NCI-H1694 treated with DMSO at 0.1 percent for 48 hours (cell line): Measurements from ENCODE around the gene ARPC5.

Experiments used
- DNase-seq: peaks from one replicate; lab custom pipeline; 2025; lab: John Stamatoyannopoulos, UW

The ARPC5 gene

DNA sequence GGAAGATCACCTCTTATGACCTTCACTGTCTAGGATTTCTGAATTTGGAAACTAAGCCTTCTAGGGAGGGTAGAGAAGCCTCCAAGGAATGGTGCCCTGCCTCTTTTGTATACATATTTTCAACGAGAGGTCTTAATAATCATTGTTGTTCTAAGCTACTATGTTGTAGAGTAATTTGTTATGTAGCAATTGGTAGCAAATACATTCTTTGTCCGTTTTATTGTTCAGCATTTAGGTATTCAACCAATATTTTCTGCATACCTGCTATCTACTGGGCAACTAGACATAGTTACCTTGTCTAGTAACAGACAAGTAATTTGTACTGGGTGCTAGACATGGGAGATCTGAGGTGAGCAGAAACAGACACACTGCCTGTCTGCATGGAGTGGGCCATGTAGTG, 24.6 kb downstream of the ARPC5 start:
- DNase-seq, result no peak

DNA sequence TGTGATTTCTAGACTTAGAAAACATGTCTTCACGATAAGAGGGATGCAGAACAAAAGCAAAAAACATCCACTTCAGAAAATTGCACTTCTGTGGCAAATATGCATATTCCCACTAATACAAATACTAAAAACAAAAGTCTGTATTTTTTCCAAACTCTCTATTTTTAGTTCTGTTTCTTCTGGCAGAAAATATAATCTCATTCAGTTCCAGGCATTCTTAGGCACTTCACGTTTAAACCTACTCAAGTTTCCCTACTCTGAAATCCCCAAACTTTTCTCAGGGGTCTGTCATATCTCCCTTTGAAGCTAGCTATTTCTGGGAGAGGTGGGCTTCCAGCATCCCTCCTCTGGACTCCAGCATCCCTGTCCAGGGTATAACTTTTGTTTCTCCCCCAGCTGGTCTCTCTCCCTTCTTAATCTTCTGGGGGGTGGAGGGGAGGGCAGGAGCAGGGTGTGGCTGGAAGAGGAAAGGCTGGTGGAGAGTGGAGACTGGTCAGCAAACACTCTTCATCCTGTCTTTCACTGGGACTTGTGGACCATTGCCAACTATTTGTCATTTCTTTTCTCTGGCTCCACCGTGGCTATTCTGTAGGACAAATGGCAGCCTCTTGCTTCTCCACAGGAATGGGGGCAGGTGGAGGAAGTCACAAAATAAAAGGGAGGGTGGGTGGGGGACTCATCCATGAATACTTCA, 25.7 kb downstream of the ARPC5 start:
- DNase-seq, result no peak

DNA sequence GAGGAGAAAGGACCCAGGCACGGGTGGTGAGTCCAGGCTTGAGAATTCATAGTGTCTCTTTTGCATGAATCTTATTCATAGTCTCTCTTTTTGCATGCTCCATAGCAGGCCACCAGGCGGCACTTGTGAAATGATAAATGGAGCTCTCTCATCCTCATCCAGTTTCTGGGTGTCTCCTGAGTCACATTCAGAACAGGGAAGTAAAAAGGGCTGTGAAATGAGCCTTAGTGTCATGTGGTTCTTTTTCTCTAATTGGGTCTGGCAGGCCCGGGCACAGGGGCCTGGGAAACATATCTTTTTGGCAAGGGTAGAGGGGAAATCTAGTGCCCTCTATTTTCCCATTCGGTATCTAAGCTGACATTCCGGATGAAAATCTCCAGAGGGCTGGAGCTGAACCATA, 26.3 kb downstream of the ARPC5 start:
- peak; percentile 36 for DNase-seq

DNA sequence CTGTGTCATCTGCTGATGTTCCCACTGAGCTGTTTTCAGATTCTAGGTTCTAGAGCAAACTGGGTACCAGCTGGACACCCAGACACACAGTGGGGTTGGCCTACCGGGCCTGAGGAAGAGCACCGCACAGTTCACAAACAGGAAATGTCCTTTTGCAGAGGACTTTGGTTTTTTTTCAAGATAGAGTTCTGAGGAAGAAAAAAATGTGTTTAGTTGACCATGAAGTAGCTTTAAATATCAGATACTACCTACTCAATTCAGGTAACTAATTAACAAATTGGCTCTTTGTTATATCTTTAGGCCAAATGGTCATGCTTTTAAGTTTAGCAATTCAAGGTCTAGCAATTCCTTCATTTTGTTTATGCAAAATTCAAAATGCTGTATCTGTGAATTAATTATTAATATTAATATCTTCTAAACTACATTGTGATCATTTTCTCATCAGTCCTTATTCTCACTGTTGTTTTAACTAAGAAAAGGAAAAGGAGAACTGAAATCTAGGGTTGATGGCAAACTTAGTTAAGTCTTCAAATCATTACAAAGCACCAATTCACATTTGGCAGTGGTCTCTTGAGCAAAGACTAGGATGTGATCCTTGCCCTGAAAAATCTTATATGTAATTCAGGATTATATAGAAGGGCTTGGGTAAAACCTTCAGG, 28.1 kb downstream of the ARPC5 start:
- no peak for DNase-seq

DNA sequence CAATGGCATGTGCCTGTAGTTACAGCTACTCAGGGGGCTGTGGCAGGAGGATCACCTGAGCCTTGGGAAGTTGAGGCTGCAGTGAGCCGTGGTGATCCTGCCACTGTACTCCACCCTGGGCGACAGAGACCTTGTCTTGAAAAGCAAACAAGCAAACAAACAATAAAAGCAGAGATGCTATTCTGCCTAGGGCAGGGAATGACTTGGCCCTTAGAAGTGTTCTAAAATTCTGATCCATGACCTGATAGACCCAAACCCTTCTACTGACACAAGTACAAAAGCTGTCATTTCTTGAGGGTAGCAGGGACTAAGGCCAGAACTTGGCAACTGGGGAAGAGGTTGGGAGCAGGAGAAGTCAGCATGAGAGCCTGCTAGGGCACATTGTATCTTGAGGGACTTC, 29.7 kb downstream of the ARPC5 start:
- DNase-seq, result no peak

DNA sequence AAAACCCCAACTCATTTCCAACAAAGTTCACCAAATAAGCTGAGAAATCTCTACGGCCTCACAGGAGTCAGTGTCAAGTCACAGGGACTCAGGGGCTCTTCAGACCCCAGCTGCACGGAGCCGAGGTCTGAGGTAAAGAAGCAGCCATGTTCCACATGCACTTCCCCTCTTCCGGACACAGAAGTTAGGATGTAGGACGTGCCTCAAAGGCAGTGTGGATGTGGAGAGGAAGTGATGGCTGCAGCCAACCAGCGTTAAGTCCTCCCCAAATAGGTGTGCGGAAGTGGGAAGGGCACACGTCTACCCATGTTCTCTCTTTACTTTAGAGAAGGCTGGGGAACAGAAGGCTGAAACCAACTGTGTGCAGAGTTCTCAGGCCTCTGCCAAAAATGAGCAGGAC, 30.8 kb downstream of the ARPC5 start:
- no peak for DNase-seq

DNA sequence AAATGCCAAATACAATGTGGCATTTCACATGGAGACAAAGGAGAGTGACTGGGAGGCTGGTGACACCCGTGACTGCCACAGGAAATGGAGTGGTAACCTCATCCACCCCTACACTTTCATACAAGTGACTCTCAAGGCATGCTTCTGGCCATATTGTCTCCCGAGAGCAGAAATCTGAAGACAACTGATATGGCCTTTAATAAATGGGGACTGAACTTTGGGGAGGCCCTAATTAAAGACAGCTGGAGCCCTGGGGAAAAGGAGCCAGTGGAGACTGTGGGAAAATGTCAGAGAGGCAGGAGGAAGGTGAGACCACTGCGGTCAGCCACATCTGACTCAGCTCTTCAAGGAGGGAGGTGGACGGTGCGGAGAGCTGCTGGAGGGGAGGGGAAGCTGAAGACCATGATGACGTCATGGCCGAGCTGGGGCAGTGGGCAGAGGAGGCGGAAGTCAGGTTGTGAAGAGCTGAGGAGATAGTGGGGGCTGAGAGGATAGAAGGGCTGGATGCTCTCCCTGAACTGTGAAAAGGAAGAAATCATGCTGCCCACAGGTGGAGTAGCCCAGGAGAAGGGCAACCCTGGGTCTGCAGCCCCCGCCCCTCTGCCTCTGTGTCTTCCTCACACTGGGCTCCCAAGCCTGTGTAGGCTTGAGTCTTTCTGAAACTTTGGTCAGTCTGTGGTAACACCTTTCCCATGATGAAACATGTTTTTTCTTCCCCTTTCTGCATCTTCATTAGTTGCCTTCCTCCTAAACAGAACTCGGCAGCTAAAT, 31.4 kb downstream of the ARPC5 start:
- no peak for DNase-seq

DNA sequence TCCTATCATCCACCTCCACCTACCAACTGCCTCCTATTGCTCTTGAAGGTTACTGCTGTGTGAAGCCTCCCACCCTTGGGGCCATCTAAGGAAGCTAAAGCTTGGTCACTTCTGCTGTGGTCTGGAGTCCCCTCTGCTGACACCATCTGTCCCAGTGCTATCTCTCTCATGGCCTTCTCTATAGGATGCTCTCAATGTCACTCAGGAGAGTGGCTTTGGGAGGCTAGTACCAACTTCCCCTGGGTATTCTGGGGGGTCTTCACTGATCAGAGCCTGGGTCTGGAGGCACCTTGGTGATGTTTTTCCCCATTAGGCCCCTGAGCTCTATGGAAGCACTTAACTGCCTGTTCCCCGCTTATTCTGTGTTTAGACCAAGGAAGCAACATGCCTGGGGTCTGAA, 33.1 kb downstream of the ARPC5 start:
- DNase-seq, result no peak

DNA sequence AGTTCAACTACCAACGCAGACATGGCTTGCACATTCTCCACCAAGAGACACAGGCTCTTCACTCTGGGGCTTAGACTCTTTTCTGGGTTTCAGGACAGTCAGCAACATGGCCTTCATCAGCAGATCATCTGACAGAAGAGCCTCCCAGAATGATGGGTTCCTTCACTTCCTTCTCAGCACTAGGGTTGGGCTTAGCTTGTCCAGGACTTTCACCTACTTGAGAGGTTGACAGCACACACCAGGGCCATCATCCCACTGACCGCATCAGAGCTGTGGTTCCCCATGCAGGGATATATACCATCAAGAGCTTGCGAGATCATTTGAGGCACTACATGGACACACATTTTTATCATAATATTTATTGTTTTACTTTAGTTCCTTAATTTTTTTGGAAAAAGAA, 34.9 kb downstream of the ARPC5 start:
- no peak for DNase-seq

DNA sequence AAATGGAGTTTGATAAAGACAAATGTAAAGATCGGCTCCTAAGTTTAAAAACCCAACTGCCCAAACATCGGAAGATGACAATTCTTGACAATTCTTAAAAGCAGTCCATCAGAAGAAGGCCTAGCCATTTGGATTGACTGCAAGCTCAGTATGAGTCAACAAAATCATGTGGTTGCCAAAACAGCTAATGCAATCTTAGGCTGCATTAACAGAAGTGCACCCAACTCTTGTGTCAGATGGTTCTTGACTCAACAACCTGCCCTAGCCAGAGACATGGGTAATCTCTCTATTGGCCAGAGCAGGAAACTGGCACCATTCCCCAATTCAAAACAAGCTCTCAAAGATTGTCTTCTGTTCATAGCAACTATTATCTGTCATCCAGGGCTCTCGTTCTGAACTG, 35.4 kb downstream of the ARPC5 start:
- DNase-seq, result no peak

DNA sequence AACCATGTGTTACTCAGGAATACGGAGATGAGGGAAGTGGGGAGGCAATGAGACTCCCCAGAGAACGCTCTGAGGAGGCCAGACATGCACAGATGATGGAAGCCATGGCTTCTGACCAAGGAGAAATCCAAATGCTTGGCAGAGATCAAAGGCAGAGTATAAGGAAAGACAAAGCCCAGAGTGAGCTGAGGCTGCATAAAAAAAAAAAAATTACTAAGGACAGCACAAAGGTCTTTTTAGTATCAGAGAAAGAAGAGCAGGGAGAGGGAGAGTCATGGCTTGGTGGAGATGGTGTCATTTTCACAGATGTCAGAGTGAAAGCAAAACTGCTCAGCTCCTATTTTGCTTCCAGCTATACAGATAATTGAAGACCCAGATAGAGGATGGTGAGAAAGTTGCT, 37.2 kb downstream of the ARPC5 start:
- DNase-seq, result no peak

DNA sequence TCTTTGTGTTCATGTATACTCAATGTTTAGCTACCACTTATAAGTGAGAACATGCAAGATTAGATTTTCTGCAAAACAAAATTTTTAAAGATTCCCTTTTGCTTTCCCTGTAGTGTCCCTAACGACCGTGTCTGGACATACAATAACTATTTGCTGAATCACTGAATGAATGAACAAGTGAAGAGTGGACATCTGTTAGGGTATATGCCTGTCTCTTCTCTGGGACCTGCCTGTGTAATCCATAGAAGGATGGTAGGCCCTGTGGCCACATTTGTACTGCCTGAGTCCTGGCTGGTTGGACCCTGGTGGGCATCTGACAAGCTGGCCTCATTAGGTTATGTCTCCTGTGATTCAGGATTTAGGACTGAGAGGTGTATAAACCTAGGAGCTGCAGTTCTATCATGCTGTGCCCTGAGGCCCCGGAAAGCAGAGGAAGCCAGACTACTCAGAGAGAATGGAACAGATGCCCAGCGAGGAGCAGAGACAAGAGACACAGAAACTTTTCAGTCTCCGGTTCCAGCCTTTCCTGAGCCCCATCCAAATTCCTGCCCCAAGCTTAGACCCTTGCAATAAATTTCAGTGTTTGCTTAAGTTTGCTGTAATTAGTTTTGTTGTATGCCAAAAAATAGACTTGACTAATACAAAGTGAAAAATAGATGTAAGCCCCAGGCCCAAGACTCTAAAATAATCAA, 37.8 kb downstream of the ARPC5 start:
- DNase-seq, result no peak

DNA sequence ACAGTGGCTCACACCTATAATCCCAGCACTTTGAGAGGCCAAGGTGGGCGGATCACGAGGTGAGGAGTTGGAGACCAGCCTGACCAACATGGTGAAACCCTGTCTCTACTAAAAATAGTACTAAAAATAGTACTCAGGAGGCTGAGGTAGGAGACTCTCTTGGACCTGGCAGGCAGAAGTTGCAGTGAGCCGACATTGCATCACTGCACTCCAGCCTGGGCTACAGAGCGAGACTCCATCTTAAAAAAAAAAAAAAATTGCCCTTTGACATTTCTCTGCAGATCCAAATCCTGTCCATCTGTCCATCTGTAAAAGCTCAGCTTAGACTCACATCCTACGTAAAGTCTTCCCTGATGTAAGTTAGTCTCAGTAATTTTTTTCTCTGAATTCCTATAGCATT, 39.1 kb downstream of the ARPC5 start:
- no peak for DNase-seq

DNA sequence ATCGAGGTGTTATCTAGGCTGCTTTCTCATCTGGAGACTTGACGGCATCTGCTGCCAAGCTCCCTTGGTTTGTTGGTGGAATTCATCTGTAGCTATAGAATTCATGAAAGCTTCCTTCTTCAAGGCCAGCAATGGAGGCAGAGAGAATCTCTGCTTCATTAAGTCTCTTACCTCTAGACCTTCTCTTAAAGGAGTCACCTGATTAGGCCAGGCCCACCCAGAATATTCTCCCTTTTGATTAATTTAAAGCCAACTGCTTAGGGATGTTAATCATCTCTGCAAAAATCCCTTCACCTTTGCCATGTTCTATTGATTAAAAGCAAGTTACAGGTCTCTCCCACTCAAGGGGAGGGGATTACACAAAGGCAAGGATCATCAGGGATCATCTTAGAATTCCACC, 40.0 kb downstream of the ARPC5 start:
- DNase-seq, result no peak

DNA sequence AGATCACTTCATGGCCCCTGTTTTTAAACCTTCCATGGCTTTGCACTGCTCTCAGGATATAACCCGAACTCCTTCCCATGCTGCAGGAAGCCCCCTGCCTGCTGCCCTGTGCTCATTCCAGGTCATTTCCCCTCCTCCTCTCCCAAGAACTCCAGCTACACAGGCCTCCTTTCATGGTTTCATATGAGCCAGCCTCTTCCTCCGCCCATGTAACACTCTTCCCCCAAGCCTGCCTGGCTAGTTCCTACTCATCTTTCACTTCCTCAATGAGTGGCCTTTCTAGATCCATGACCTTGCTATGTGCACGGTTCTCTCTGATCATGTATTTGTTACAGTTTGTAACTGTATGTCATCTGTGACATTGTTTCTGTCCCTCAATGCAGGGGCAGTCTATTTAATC, 42.2 kb downstream of the ARPC5 start:
- DNase-seq, result no peak

DNA sequence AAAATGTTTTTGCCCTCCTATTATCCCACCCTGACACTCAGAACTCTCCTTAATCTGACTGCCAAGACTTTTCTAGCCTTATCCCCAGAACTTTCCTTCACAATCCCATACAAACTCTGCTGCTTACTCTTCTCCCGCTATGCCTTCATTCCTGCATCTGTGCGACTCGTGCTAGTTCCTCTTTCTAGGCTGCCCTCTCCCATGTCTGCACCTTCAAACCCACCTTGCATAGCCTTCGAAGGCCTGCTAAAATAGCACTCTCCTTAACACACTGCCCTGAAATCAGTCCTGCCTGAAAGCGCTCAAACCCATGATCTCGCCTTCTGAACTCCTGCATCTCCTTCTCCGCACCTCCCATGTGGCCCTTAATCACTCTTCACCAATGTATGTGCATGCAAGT, 42.9 kb downstream of the ARPC5 start:
- DNase-seq, result no peak

DNA sequence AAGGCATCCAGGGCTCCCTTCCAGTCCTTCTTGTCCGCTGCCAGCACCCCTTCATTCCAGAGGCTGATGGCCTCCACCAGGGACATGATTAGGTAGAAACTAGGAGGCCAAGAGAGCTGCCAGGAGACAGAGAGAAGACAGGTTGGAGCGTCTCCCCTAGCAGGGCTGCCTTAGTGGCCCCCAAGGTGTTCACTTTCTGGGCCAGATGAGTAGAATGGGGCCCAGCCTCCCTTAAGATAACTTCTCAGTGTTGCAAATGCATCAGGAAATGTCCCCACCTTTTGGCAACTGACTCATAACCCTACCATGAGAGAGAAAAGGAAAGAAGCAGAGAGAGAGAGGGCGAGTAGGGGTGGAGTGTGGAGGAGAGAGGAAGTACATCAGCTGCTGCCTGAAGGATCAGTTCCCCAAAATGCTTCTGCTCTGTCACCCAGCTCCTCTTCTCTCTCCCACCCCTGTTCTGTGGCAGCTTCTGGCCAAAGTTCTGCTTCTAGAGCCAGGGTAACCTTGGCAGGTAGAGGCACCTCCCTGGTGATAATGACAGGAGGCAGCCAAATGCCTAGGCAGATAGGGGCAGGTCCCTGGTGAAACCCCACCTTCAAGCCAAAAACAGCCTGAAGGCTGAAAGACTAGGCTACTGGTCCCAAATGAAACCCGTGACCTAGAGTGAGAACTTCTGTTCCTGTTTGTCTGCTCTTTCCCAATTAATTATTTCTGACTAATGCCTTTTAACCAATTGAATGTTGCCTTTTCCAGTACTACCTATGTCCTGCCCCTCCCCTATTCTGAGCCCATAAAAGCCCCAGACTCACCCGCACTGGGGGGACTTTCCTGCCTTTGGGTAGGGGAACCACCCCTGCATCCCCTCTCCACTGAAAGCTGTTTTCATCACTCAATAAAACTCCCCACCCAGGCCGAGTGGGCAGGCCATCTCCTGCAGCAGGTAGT, 45.1 kb downstream of the ARPC5 start, which contains the start of gene NCF2:
Gene NCF2, minus strand, starts transcription at position 216 of the 948 bp plus-strand sequence. Its CDS starts 130 bp downstream, at position 86.
- no peak for DNase-seq

DNA sequence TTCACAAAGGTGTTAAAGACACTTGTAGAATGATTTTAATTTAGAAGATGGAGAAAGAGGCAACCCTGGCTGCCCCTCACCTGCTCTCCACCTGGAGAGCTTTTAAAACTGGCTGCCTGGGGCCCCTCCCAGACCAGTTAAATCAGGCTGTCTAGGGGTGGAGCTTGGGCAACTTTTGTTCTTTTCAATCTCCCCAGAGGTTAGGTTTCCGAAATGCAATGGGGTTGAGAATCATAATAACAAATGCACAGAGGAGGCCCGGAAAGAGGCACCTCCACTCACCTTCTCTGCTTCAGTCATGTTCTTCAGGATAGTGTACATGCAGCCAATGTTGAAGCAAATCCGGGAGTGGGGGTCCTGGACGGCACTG, 45.7 kb downstream of the ARPC5 start:
- DNase-seq, result no peak

DNA sequence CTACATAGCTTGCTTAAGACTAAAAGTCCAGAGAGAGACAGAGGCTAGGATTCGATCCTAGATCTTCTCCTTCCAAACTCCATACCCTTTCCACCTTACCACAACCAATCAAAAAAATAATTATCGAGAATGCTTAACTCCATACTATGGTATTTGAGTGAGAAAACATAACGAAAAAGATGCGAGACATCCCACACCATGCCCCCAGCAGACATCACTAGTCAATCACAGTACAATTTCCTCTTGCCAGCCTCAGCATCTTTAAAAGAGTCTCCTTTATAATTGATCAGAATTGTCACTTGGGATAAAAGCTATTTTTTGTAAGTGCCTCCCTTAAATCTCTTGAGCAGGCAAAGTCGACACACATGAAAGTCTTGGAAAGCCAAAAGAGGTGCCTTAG, 46.2 kb downstream of the ARPC5 start:
- no peak for DNase-seq

DNA sequence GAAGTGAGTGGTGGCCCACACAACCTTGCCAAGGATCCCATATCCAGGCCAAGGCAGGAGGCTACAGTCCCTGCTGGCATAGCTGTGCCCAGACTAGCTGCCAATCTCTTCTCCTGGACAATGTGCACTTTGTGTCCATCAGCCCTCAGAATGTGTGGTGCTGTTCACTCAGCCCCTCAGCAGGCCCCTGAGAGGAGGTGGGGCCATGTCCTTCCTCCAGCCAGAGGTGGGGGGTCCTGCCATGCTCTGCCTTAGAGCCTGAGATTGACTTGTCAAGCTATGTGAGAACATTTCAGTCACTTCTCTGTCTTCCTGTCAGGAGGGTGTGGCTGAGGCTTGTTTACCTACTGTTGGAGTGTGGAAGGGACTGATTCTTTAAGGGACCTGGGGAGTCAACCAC, 46.8 kb downstream of the ARPC5 start:
- DNase-seq, result no peak

DNA sequence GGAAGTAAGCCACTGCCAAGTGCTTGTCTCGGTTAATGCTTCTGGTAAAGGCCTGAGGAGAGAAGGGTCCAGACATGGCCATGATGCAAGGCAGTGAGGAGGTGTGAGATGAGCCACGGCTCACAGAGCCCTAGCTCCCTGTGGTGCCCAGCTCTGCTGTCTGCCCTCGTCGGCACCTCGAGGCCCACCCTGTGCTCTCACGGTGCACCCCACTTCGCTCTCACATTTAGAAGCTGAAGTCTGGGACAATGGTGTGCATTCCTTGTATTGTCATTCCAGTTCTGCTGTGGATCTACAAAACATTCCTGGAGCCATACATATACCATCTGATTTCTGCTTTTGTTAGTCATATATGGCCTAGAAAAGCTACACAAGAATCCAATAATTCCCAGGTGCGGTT, 48.7 kb downstream of the ARPC5 start:
- DNase-seq, result no peak

DNA sequence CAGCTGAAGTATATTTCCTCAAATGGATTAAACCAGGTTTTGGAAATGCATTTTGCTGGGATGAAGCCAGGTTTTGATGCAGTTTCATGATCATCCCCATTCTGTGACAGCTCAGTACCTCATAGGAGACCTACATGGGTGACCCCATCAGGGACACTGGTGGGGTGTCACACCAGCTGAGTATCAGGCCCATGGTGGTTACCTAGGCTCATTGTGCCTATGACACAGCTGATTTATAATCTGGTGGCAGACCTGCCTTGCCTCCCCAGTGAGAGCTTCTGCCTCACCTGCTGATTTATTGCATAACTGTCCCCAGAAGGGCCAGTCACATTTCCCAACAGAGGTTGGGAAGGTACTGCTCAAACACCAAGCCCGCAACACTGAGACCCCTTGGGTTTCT, 49.1 kb downstream of the ARPC5 start:
- DNase-seq, result no peak
